GM12891 (cell line): Measurements from ENCODE around the gene MTURN.
A peak's percentile ranks its signal among the peaks of the same experiment; 100 is the strongest.

Source experiments
- DNase-seq: peaks from one replicate; pipeline ENCODE4 v3.0.0; 2011; ENCODE audit warnings: low spot score; ENCODE audit not compliant: insufficient read length
- FAIRE-seq: peaks from 2 replicates; lab custom pipeline; 2011; peaks lifted over from hg19 to GRCh38; lab: Jason Lieb, UNC
- PAX5 ChIP-seq: IDR thresholded peaks from 2 replicates; pipeline ENCODE4 v1.6.1; 2011; ENCODE audit warnings: low read length, moderate library complexity, mild to moderate bottlenecking; ENCODE audit not compliant: insufficient read depth, severe bottlenecking
- POLR2A ChIP-seq: IDR thresholded peaks from 2 replicates; pipeline ENCODE4 v1.6.1; 2011; ENCODE audit warnings: low read depth, low read length, control low read depth
- POLR2AphosphoS5 ChIP-seq: IDR thresholded peaks from 2 replicates; pipeline ENCODE4 v1.6.1; 2011; ENCODE audit warnings: low read depth, low read length, control low read depth
- POU2F2 ChIP-seq: IDR thresholded peaks from 2 replicates; pipeline ENCODE4 v1.6.1; 2011; ENCODE audit warnings: low read depth, mild to moderate bottlenecking, control low read depth, low read length, moderate library complexity
- SPI1 ChIP-seq: IDR thresholded peaks from 2 replicates; pipeline ENCODE4 v1.6.1; 2011; ENCODE audit warnings: low read depth, low read length, control low read depth
- TAF1 ChIP-seq: IDR thresholded peaks from 2 replicates; pipeline ENCODE4 v1.6.1; 2011; ENCODE audit warnings: low read depth, low read length, control low read depth

The MTURN gene

GRCh38 chr7:30177186-30177585 lies 42.4 kb downstream of the MTURN start:
- DNase-seq: no peak
- no peak for FAIRE-seq
- TF ChIP-seq POLR2AphosphoS5: no peak
- no peak for TF ChIP-seq POU2F2
- no peak for TF ChIP-seq PAX5
- TF ChIP-seq SPI1: no peak
- TF ChIP-seq TAF1: no peak
- TF ChIP-seq POLR2A: no peak

- TF ChIP-seq TAF1 (no peak), SPI1 (no peak), POLR2AphosphoS5 (no peak), POLR2A (no peak), PAX5 (no peak), POU2F2 (no peak)
- FAIRE-seq: peak; percentile 28
- DNase-seq: no peak
Observed at GRCh38 chr7:30177965-30178364, 43.2 kb downstream of the MTURN start.

- FAIRE-seq: peak; percentile 76
- peak; percentile 7; the same call in 1 of the 2 replicates for TF ChIP-seq SPI1
- TF ChIP-seq PAX5: no peak
- peak; percentile 25; the same call in 1 of the 2 replicates for TF ChIP-seq POLR2A
- TF ChIP-seq POU2F2: no peak
- no peak for TF ChIP-seq TAF1
- no peak for TF ChIP-seq POLR2AphosphoS5
- peak; percentile 26 for DNase-seq
Observed at GRCh38 chr7:30178748-30179436, 44.1 kb downstream of the MTURN start.

- DNase-seq (no peak), FAIRE-seq (peak; percentile 16)
- TF ChIP-seq POLR2AphosphoS5: no peak
- TF ChIP-seq PAX5: no peak
- TF ChIP-seq SPI1: no peak
- no peak for TF ChIP-seq POLR2A
- no peak for TF ChIP-seq POU2F2
- no peak for TF ChIP-seq TAF1
Observed at GRCh38 chr7:30180718-30181117, 45.9 kb downstream of the MTURN start.

GRCh38 chr7:30181211-30181610 lies 46.4 kb downstream of the MTURN start:
- no peak for DNase-seq
- FAIRE-seq: no peak
- TF ChIP-seq POU2F2 (no peak), SPI1 (no peak), PAX5 (no peak), POLR2A (no peak), POLR2AphosphoS5 (no peak), TAF1 (no peak)

- DNase-seq: no peak
- no peak for FAIRE-seq
- TF ChIP-seq POU2F2: no peak
Observed at GRCh38 chr7:30181736-30182522, 47.1 kb downstream of the MTURN start.

GRCh38 chr7:30182814-30183213 lies 48.0 kb downstream of the MTURN start:
- DNase-seq: no peak
- FAIRE-seq: no peak
- TF ChIP-seq POLR2AphosphoS5 (no peak), PAX5 (no peak), TAF1 (no peak), POLR2A (no peak), SPI1 (no peak), POU2F2 (no peak)

- DNase-seq (no peak), FAIRE-seq (no peak)
- TF ChIP-seq SPI1 (no peak), POLR2AphosphoS5 (no peak), TAF1 (no peak), PAX5 (no peak), POLR2A (no peak), POU2F2 (no peak)
Observed at GRCh38 chr7:30183749-30184369, 49.1 kb downstream of the MTURN start.

GRCh38 chr7:30184791-30185487 lies 50.2 kb downstream of the MTURN start:
- TF ChIP-seq SPI1: peak; percentile 86
- no peak for TF ChIP-seq POLR2A
- TF ChIP-seq TAF1: no peak
- TF ChIP-seq POU2F2: no peak
- DNase-seq (no peak), FAIRE-seq (peak; percentile 67)
